Gastroesophageal sphincter (tissue), 4 donors: ENCODE results near the gene ADAMTS7. TPM values are rescaled to one million over a fixed set of nuclear protein-coding genes. Genes with fewer than 3 reads are reported as not detected.

ENCODE experiments used
- ATAC-seq: fragments of 150-250 bp; one replicate; pipeline ENCODE4 v1.9.1; 2016; ENCODE audit warnings: mild to moderate bottlenecking, moderate library complexity
- H3K27ac ChIP-seq, 4 donors: fragments of 200-600 bp; sonication (generic) in 3 of 4; 1 replicate in 3 of 4; 2 replicates in 1 of 4; pipeline ENCODE4 v1.5.1; 2016 to 2019
- H3K27me3 ChIP-seq: fragments of 200-600 bp; sonication (generic); one replicate; pipeline ENCODE4 v1.5.1; 2019
- H3K36me3 ChIP-seq, 2 donors: fragments of 200-600 bp; sonication (generic); one replicate each; pipeline ENCODE4 v1.5.1; 2019; ENCODE audit warnings: control low read depth in 1 of 2
- H3K4me1 ChIP-seq, 3 donors: fragments of 200-600 bp; sonication (generic); 1 replicate in 2 of 3; 2 replicates in 1 of 3; pipeline ENCODE4 v1.5.1; 2016 to 2019; ENCODE audit warnings: control low read depth in 2 of 3
- H3K4me3 ChIP-seq, 2 donors: fragments of 200-600 bp; sonication (generic); one replicate each; pipeline ENCODE4 v1.5.1; 2019; ENCODE audit warnings: mild to moderate bottlenecking in 1 of 2, moderate library complexity in 1 of 2
- H3K9me3 ChIP-seq, 3 donors: fragments of 200-600 bp; sonication (generic); one replicate each; pipeline ENCODE4 v1.5.1; 2017 to 2019; ENCODE audit warnings: control low read depth in 2 of 3
- CTCF ChIP-seq, 4 experiments: fragments of 200-600 bp in 2 of 4; fragments of 450-650 bp in 2 of 4; sonication (generic) in 1 of 4; IDR thresholded peaks; one replicate each; pipeline ENCODE4 v1.5.1; 2017 to 2019; ENCODE audit warnings: antibody characterized with exemption in 4 of 4, mild to moderate bottlenecking in 2 of 4, moderate library complexity in 2 of 4
- EP300 ChIP-seq: sonication (generic); formaldehyde crosslinking; IDR thresholded peaks from one replicate; pipeline ENCODE4 v1.6.1; 2017; ENCODE audit warnings: antibody characterized with exemption, mild to moderate bottlenecking
- POLR2A ChIP-seq, 2 donors: fragments of 450-650 bp; IDR thresholded peaks; one replicate each; pipeline ENCODE4 v1.6.1; 2017; ENCODE audit warnings: antibody characterized with exemption in 2 of 2, mild to moderate bottlenecking in 2 of 2, moderate library complexity in 1 of 2
- POLR2AphosphoS5 ChIP-seq: sonication (generic); formaldehyde crosslinking; IDR thresholded peaks from one replicate; pipeline ENCODE4 v1.6.1; 2017; ENCODE audit warnings: antibody characterized with exemption
- WGBS, 2 donors: methylation state at CpG; one replicate each; pipeline ENCODE4 v1.1.5; 2018; ENCODE audit warnings: low coverage in 1 of 2; 5-methylcytosine and 5-hydroxymethylcytosine counted together
- total RNA-seq, 4 donors: library from RNA; depleted of rRNA; stranded (reverse); fragments of >200 nt; gene quantifications; one replicate each; pipeline ENCODE4 v1.1.0, GENCODE V29; 2016

The ADAMTS7 gene
- total RNA-seq, 4 donors from 2014 or later = 2.6 to 9.7 (median 4.4) TPM

DNA sequence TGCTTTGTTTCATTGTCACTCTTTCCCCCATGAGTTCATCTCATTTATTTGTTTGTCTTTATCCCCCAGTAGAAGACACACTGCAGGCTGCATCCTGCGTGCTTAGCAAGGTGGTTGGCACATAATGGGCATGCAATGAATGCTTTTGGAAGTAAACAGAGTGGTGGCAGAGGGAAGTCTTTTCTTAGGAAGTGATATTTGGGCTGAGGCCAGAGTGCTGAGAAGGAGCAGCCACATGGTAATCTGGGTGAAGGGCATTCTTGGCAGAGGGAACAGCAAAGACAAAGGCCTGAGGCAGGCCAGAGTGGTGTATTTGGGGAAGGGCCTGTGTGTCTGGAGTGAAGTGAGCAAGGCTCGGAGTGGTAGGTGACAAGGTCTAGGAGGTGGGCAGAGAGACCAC lies 17.7 kb upstream of the ADAMTS7 start:
- WGBS, 2 donors = 83 to 86% methylated on average over 1 to 2 of the region's 2 CpGs
- no peak overlapping the region for H3K27ac ChIP-seq
- no peaks in the 10 kb centered on the region for H3K9me3 ChIP-seq
- H3K36me3 ChIP-seq = no peaks in the 10 kb centered on the region
- no peak for ATAC-seq
- peaks cover 16% of the 10 kb centered on the region for H3K27me3 ChIP-seq
- H3K4me3 ChIP-seq = no peak overlapping the region
- peaks cover 0 to 9% (median 0%) of the 10 kb centered on the region in 3 donors for H3K4me1 ChIP-seq
- TF ChIP-seq CTCF (IDR thresholded peaks at IDR 0.05) = no peak
- TF ChIP-seq POLR2A (IDR thresholded peaks at IDR 0.05) = no peak
- TF ChIP-seq EP300 = no peak
- TF ChIP-seq POLR2AphosphoS5 = no peak

GRCh38 chr15:78822514-78822913 lies 11.2 kb upstream of the ADAMTS7 start:
- H3K27ac ChIP-seq = no peak overlapping the region
- no peak overlapping the region for H3K4me3 ChIP-seq
- H3K4me1 ChIP-seq = peaks cover 0 to 9% (median 0%) of the 10 kb centered on the region in 3 donors
- ATAC-seq = no peak
- no peak for TF ChIP-seq CTCF (IDR thresholded peaks at IDR 0.05)
- TF ChIP-seq EP300 = no peak
- TF ChIP-seq POLR2AphosphoS5 = no peak
- TF ChIP-seq POLR2A (IDR thresholded peaks at IDR 0.05) = no peak
- H3K36me3 ChIP-seq = no peaks in the 10 kb centered on the region
- H3K27me3 ChIP-seq = no peaks in the 10 kb centered on the region
- WGBS, 2 donors = 64 to 67% methylated on average over 1 of the region's 3 CpGs
- no peaks in the 10 kb centered on the region for H3K9me3 ChIP-seq

DNA sequence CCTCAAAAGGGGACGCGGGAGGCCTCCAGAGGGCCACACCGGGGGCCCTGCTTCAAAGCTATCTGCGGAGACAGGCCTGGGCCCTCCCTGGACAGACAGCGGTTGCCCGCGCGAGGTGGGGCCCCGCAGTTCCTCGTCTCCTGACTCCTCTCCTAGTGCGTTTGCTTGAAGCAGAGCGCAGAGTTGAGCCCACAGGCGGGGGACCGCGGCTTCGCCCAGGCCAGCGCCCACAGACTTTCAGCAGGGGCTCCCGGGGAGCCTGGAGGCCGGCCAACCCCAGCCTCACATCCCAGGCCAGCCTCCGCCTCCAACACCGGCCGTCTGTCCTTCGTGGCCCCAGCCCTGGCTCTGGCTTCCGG lies 540 bp upstream of the ADAMTS7 start:
- Histone ChIP-seq H3K36me3 (no peaks in the 10 kb centered on the region), H3K27me3 (no peaks in the 10 kb centered on the region), H3K4me3 (peak overlapping the region; percentile 52 to 78), H3K4me1 (peaks cover 0 to 26% (median 7%) of the 10 kb centered on the region in 3 donors), H3K9me3 (no peaks in the 10 kb centered on the region), H3K27ac (peak overlapping the region; percentile 24 to 87 (median 70))
- peak in 1 of 4 experiments; percentile 8 for TF ChIP-seq CTCF (IDR thresholded peaks at IDR 0.05)
- TF ChIP-seq POLR2AphosphoS5 = no peak
- TF ChIP-seq POLR2A (IDR thresholded peaks at IDR 0.05) = no peak
- WGBS, 2 donors = no CpG with 5 or more reads among the region's 24 CpGs
- peak; percentile 31 for ATAC-seq

DNA sequence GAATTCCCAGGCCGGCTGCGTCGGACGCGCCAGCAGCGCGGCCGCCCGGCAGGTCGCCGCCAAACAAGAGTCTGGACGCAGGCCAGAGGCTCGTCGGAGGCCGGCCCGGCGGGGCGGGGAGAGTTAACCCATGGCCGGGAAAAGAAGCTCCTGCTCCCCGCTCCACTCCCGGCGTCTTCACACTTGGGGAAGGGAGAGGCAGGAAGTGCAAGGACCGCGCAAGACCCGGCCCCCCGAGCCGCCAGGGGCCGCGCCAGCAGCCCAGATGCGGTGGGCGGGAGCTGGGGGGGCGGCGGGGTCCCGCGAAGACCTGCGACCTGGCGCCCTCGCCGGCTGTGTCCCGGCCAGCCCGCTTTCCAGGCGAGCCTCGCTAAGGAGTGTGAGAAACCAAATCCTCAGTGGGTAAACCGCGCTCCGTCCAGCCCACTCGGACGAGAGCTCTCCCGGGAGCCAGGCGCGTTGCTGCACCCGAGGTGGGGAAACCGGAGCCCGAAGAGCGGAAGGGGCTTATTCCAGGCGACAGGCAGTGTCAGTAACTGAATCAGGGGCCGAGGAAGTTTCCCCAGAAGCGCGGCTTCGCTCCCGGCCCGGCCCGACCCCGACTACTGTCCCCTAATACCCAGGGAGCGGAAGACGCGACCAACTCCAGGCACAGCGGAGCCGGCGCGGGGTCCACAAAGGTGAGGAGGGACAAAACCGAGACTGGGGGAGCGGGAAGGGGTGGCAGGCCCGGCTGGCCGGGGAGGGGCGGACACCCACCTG lies 721 bp downstream of the ADAMTS7 start:
- ATAC-seq = peak; percentile 32
- Histone ChIP-seq H3K36me3 (no peaks in the 10 kb centered on the region), H3K9me3 (no peaks in the 10 kb centered on the region), H3K27me3 (no peaks in the 10 kb centered on the region), H3K4me3 (peak overlapping the region; percentile 52 to 78), H3K27ac (peak overlapping the region in 3 of 4 donors; percentile 61 to 87 (median 80)), H3K4me1 (peaks cover 0 to 26% (median 7%) of the 10 kb centered on the region in 3 donors)
- WGBS, 2 donors = no CpG with 5 or more reads among the region's 76 CpGs
- no peak for TF ChIP-seq EP300
- TF ChIP-seq POLR2AphosphoS5 = peak; percentile 20
- TF ChIP-seq POLR2A (IDR thresholded peaks at IDR 0.05) = no peak

- no peak for ATAC-seq
- WGBS, 2 donors = 29 to 37% methylated on average over 6 to 11 of the region's 11 CpGs
Observed at GRCh38 chr15:78810003-78810361, 1.3 kb downstream of the ADAMTS7 start.

More at GRCh38 chr15:78810003-78810361, 1.3 kb downstream of the ADAMTS7 start:
- no peaks in the 10 kb centered on the region for H3K36me3 ChIP-seq
- peak overlapping the region in 3 of 4 donors; percentile 61 to 87 (median 80) for H3K27ac ChIP-seq
- no peaks in the 10 kb centered on the region for H3K27me3 ChIP-seq
- no peak for TF ChIP-seq CTCF (IDR thresholded peaks at IDR 0.05)
- TF ChIP-seq EP300 = no peak
- no peak for TF ChIP-seq POLR2AphosphoS5
- TF ChIP-seq POLR2A (IDR thresholded peaks at IDR 0.05) = no peak
- no peaks in the 10 kb centered on the region for H3K9me3 ChIP-seq
- H3K4me3 ChIP-seq = peak overlapping the region; percentile 52 to 78
- peaks cover 0 to 26% (median 7%) of the 10 kb centered on the region in 3 donors for H3K4me1 ChIP-seq
